A673 (cell line): ENCODE measurements around the gene FDX2.

Experiments used
- CTCF ChIP-seq: fragments of 300-800, 200-600 bp; sonication (generic); conservative IDR thresholded peaks from 2 replicates; pipeline ENCODE4 v1.5.1; 2017; ENCODE audit warnings: low read depth, mild to moderate bottlenecking, antibody characterized with exemption, low read length, moderate library complexity, mixed read lengths
- EZH2 ChIP-seq: fragments of 200-600 bp; sonication (generic); IDR thresholded peaks from 2 replicates; pipeline ENCODE4 v1.6.1; 2017; ENCODE audit warnings: borderline replicate concordance, low read depth, mild to moderate bottlenecking, mixed read lengths, antibody characterized with exemption, low read length; ENCODE audit not compliant: poor library complexity, severe bottlenecking

- no peak for TF ChIP-seq CTCF
- no peak for TF ChIP-seq EZH2
Measured at GRCh38 chr19:10339380-10339960, 23.7 kb upstream of the FDX2 start, which contains the start of gene ICAM3.
